Peyer's patch (tissue), 4 donors: ENCODE results near the gene NDUFC1.

Experiments used
- POLR2A ChIP-seq, 2 donors: fragments of 450-650 bp; IDR thresholded peaks; one replicate each; pipeline ENCODE4 v1.5.1; 2017; ENCODE audit warnings: antibody characterized with exemption in 2 of 2, mild to moderate bottlenecking in 2 of 2, moderate library complexity in 2 of 2
- TF ChIP-seq, protein P1 (sequence below), 6 experiments: fragments of 450-650 bp in 4 of 6; fragments of 200-600 bp in 2 of 6; sonication (generic) in 1 of 6; IDR thresholded peaks; one replicate each; pipeline ENCODE4 v1.5.1; 2017 to 2019; ENCODE audit warnings: antibody characterized with exemption in 6 of 6, mild to moderate bottlenecking in 3 of 6, moderate library complexity in 1 of 6

DNA sequence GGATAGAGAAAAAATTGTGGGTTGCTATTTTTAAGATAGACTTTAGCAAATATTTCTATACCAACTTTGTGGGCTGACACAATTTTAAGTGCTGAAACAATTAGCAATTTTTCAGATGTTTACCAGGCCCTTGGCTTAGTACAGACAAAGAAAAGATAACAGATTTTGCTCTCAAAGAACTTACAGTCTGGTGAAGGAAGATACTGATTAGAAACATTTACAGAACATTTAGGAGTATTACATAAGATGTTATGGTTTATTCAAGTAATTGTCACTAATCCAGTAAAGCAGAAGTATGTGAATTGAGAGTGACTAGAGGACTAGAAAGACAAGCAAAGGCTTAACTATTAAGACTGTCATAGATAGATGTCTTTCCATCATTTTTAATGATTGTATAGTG lies 35.3 kb upstream of the NDUFC1 start:
- TF ChIP-seq, protein P1, sequence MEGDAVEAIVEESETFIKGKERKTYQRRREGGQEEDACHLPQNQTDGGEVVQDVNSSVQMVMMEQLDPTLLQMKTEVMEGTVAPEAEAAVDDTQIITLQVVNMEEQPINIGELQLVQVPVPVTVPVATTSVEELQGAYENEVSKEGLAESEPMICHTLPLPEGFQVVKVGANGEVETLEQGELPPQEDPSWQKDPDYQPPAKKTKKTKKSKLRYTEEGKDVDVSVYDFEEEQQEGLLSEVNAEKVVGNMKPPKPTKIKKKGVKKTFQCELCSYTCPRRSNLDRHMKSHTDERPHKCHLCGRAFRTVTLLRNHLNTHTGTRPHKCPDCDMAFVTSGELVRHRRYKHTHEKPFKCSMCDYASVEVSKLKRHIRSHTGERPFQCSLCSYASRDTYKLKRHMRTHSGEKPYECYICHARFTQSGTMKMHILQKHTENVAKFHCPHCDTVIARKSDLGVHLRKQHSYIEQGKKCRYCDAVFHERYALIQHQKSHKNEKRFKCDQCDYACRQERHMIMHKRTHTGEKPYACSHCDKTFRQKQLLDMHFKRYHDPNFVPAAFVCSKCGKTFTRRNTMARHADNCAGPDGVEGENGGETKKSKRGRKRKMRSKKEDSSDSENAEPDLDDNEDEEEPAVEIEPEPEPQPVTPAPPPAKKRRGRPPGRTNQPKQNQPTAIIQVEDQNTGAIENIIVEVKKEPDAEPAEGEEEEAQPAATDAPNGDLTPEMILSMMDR (IDR thresholded peaks at IDR 0.05), result no peak
- no peak for TF ChIP-seq POLR2A (IDR thresholded peaks at IDR 0.05)
